ENCODE data around the gene GUK1. TPM values are rescaled to one million over a fixed set of nuclear protein-coding genes. Genes with fewer than 3 reads are reported as not detected.

GUK1 gene
- total and polyA plus RNA-seq, 2 of the 4 experiments (the other 2 are of a cell fraction): 465 to 548 TPM

- peaks cover 29% of the 10 kb centered on the region for H3K9me1 ChIP-seq (ENCODE audit: insufficient read depth, low read length)
- no peak for TF ChIP-seq SMC3 (IDR thresholded peaks at IDR 0.05; ENCODE audit: low read depth, low read length)
- TF ChIP-seq MAZ (IDR thresholded peaks at IDR 0.05; ENCODE audit: borderline replicate concordance, low read depth, low read length): no peak
- no peak for TF ChIP-seq MXI1 (IDR thresholded peaks at IDR 0.05; ENCODE audit: borderline replicate concordance, low read depth, low read length)
- TF ChIP-seq RFX5 (IDR thresholded peaks at IDR 0.05; ENCODE audit: low read depth, low read length): no peak
- TF ChIP-seq CTCF (conservative IDR thresholded peaks at IDR 0.05; ENCODE audit: low read depth, low read length): no peak
- no peak for TF ChIP-seq CHD1 (IDR thresholded peaks at IDR 0.05; ENCODE audit: low read depth, low read length)
- no peak for TF ChIP-seq RCOR1 (IDR thresholded peaks at IDR 0.05; ENCODE audit: insufficient replicate concordance, low read length)
- no peak for TF ChIP-seq POLR2A (IDR thresholded peaks at IDR 0.05; ENCODE audit: low read depth, low read length)
- TF ChIP-seq CEBPB (IDR thresholded peaks at IDR 0.05; ENCODE audit: low read depth, low read length): no peak
- TF ChIP-seq BHLHE40 (IDR thresholded peaks at IDR 0.05; ENCODE audit: low read depth, low read length): no peak
- no peak for TF ChIP-seq USF2 (IDR thresholded peaks at IDR 0.05; ENCODE audit: low read depth, low read length)
- TF ChIP-seq ELK1 (IDR thresholded peaks at IDR 0.05; ENCODE audit: borderline replicate concordance, low read depth, low read length): no peak
- TF ChIP-seq FOS (IDR thresholded peaks at IDR 0.05; ENCODE audit: low read depth, low read length): no peak
- TF ChIP-seq MAFK (IDR thresholded peaks at IDR 0.05; ENCODE audit: low read depth, low read length): no peak
- TF ChIP-seq NFE2L2 (IDR thresholded peaks at IDR 0.05; ENCODE audit: low read depth, low read length): no peak
- no peak overlapping the region for H4K5ac ChIP-seq (ENCODE audit: low read depth, low read length)
- no peak overlapping the region for H4K8ac ChIP-seq (ENCODE audit: low read depth in 2 of 2, low read length in 2 of 2)
- H3K27me3 ChIP-seq (ENCODE audit: control insufficient read depth, insufficient read depth, low read length): no peaks in the 10 kb centered on the region
- H4K20me1 ChIP-seq (ENCODE audit: insufficient read depth, low read length): peaks cover 100% of the 10 kb centered on the region
- no peak overlapping the region for H3K4ac ChIP-seq (ENCODE audit: low read depth, low read length)
- H2AFZ ChIP-seq (replicated peaks; ENCODE audit: low read length, poor library complexity): no peak overlapping the region
- H3K9ac ChIP-seq (ENCODE audit: low read depth, low read length): no peak overlapping the region
- no peak overlapping the region for H3K4me2 ChIP-seq (ENCODE audit: low read depth, low read length)
- H3K4me1 ChIP-seq (ENCODE audit: control insufficient read depth, insufficient read depth, low read length): peaks cover 2% of the 10 kb centered on the region; the same call in 1 of the 2 replicates
- H3K27ac ChIP-seq (ENCODE audit: insufficient read depth, low read length): no peak overlapping the region
- H3K23ac ChIP-seq (ENCODE audit: low read depth, low read length): no peak overlapping the region
- H3K14ac ChIP-seq (replicated peaks; ENCODE audit: low read depth, low read length): no peak overlapping the region
- peaks cover 0 to 59% of the 10 kb centered on the region in 2 experiments; a peak in 3 of 4 replicates for H3K79me1 ChIP-seq (ENCODE audit: low read depth in 1 of 2, low read length in 2 of 2)
- in situ Hi-C loops (cut with MboI; ENCODE audit: low sequenced_read_pairs) (no loop called here), intact Hi-C loops (cut with micrococcal nuclease) (no loop called here), dilution Hi-C loops (cut with HindIII; ENCODE audit: low sequenced_read_pairs, unreplicated experiment) (no loop called here)
- DNase-seq (no peak), ATAC-seq (ENCODE audit: low read depth) (no peak)
- H3K36me3 ChIP-seq (ENCODE audit: control insufficient read depth, insufficient read depth, low read length): peaks cover 57% of the 10 kb centered on the region
- no peak overlapping the region for H4K91ac ChIP-seq (ENCODE audit: insufficient read depth, low read depth, low read length)
- no peak overlapping the region for H3K18ac ChIP-seq (ENCODE audit: low read depth, low read length)
- H3K4me3 ChIP-seq (ENCODE audit: insufficient read depth, low read depth, low read length): no peak overlapping the region
- H2AK5ac ChIP-seq (ENCODE audit: low read depth, low read length): no peak overlapping the region
- CTCF ChIA-PET: no interaction called here
- POLR2A ChIA-PET (ENCODE audit: unreplicated experiment): no interaction called here
- H2BK5ac ChIP-seq (ENCODE audit: low read depth, low read length, poor library complexity, severe bottlenecking): no peak overlapping the region
- no TSS peak for BruUV-seq (replicated peaks)
- H2BK20ac ChIP-seq (ENCODE audit: low read depth, low read length): no peak overlapping the region
- H2BK120ac ChIP-seq (ENCODE audit: low read depth, low read length): no peak overlapping the region
- no peak overlapping the region for H2AK9ac ChIP-seq (replicated peaks; ENCODE audit: low read depth, low read length, poor library complexity)
- whole genome bisulfite sequencing, 2 experiments (ENCODE audit: extremely low coverage in 2 of 2, insufficient read length in 1 of 2): 95% methylated on average over 3 of the region's 8 CpGs; no CpG with 5 or more reads in 1 of the 2 experiments
- peaks cover 9% of the 10 kb centered on the region; the same call in 1 of the 2 replicates for H3K9me3 ChIP-seq (ENCODE audit: control insufficient read depth, insufficient read depth, low read length)
- no peak overlapping the region for H2BK15ac ChIP-seq (ENCODE audit: low read depth, low read length)
- H3K56ac ChIP-seq (ENCODE audit: extremely low read depth, insufficient read depth, low read length): no peak overlapping the region
Observed at GRCh38 chr1:228095938-228096337, 44.1 kb upstream of the GUK1 start.
